BE2C (cell line): Measurements from ENCODE around the gene ACSS1.

ENCODE experiments used
- DNase-seq: peaks from one replicate; pipeline ENCODE4 v3.0.0-alpha.2; 2020
- H3K27me3 ChIP-seq: fragments of 250-450 bp; sonication (Bioruptor Pico); 2 replicates; pipeline ENCODE4 v1.5.1; 2020; ENCODE audit warnings: mild to moderate bottlenecking
- H3K36me3 ChIP-seq: fragments of 250-450 bp; sonication (Bioruptor Pico); 2 replicates; pipeline ENCODE4 v1.5.1; 2020; ENCODE audit warnings: mild to moderate bottlenecking
- H3K4me1 ChIP-seq: fragments of 250-450 bp; sonication (Bioruptor Pico); 2 replicates; pipeline ENCODE4 v1.5.1; 2020
- H3K4me3 ChIP-seq: 2 replicates; pipeline ENCODE4 v1.5.1; 2011; ENCODE audit warnings: low read depth, low read length
- H3K9me3 ChIP-seq: fragments of 250-450 bp; sonication (Bioruptor Pico); 2 replicates; pipeline ENCODE4 v1.5.1; 2020
- TF ChIP-seq, protein P1 (sequence below): IDR thresholded peaks from 2 replicates; pipeline ENCODE4 v1.5.1; 2012; ENCODE audit warnings: mild to moderate bottlenecking, low read depth, low read length

Gene ACSS1

DNA sequence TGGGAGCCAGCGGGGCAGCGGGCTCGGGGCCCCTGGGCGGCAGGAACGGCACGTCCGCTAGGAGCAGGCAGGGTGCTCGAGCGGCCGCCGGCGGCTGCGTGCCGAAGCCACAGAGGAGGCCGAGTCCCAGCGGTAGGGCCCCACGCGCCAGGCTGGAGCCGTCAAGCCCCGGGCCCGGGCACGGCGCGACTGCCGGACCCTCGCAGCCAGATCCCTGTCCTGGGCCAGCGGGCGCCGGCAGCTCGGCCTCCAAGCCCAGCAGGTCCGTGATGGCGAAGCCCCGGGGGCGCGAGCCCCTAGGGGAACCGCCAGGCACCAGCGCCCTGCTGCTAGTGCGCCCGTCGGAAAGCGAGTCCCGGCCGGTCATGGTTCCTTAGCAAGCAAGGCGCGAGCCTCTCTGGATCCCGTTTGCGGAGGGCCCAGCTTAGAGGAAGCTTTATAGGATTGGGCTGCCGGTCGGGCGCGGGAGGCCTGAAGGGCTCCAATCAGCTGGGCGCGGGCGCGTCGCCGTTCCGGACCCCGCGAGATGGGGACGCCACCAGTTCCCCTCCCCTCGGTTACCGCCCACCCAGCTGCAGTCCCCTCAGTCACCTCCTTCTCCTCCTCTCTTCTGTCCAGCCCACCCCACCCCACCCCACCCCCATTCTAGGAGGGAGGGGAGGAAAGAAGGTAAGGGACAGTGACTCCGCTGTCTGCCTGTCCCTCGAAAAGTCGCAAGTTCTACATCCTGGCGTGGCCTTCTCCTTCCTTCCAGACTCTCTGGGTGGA lies 24.0 kb upstream of the ACSS1 start, which contains the start of gene VSX1:
Gene VSX1, minus strand, starts transcription at position 412 of the 768 bp plus-strand sequence. Its CDS starts 45 bp downstream, at position 367.
- Histone ChIP-seq H3K4me3 (no peak within 1 kb of the TSS), H3K36me3 (no peaks in the 10 kb centered on the region), H3K27me3 (peaks cover 96% of the 10 kb centered on the region), H3K9me3 (no peaks in the 10 kb centered on the region), H3K4me1 (no peaks in the 10 kb centered on the region)
- no peak for DNase-seq
- TF ChIP-seq, protein P1, sequence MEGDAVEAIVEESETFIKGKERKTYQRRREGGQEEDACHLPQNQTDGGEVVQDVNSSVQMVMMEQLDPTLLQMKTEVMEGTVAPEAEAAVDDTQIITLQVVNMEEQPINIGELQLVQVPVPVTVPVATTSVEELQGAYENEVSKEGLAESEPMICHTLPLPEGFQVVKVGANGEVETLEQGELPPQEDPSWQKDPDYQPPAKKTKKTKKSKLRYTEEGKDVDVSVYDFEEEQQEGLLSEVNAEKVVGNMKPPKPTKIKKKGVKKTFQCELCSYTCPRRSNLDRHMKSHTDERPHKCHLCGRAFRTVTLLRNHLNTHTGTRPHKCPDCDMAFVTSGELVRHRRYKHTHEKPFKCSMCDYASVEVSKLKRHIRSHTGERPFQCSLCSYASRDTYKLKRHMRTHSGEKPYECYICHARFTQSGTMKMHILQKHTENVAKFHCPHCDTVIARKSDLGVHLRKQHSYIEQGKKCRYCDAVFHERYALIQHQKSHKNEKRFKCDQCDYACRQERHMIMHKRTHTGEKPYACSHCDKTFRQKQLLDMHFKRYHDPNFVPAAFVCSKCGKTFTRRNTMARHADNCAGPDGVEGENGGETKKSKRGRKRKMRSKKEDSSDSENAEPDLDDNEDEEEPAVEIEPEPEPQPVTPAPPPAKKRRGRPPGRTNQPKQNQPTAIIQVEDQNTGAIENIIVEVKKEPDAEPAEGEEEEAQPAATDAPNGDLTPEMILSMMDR = no peak

DNA sequence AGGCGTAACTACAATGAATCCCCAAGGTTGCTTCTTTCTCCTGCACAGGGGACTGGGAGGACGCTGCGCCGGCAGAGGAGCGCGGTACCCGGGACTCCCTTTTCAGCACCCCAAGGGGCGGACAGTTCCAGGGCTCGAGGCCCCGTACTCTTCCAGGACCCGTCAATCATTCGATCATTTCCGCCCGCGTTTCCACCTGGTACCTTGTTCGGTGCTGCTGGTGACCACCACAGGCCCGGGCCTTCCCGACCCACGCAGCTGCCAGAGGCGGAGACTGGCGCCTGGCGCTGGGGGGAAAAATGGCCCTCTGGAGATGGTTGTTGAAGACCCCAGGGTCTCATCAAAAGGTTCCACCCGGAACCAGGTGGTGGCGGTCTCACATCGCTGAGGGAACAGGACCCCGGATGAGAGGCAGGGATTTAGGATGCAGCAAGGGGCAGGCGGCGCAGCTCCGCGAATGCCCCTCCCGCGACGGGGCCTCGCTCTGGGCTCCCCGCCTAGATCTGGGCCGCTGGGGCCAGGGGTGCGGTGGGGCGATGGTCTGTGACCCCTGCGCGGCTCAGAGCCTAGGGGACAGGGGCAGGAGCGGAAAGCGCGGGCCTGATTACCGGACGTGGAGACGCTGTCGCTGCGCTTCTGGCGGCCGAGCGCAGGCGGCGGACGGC lies 23.3 kb upstream of the ACSS1 start:
- H3K4me1 ChIP-seq = no peaks in the 10 kb centered on the region
- H3K9me3 ChIP-seq = no peaks in the 10 kb centered on the region
- H3K4me3 ChIP-seq = no peak overlapping the region
- peaks cover 97% of the 10 kb centered on the region for H3K27me3 ChIP-seq
- DNase-seq = no peak
- H3K36me3 ChIP-seq = no peaks in the 10 kb centered on the region
- TF ChIP-seq, protein P1 = no peak

DNA sequence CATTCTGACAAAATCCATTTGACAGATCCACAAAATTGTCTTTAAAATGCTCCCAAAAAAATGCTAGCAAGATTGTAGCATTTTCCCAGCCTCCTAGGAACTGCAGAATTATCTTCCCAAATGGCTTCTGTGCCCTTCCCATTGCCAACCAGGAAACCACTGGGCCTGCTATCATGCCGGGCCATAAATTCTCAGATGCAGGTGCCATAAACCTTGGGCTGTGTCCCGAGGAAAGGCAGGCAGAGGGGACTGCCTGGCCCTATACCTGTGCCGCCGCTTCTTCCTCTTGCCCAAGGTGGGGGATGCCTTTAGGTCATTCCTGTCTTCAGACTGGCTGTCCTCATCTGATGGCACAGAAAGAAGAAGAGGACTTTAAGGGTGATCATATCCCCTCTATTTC lies 21.2 kb upstream of the ACSS1 start:
- Histone ChIP-seq H3K27me3 (peaks cover 97% of the 10 kb centered on the region), H3K36me3 (no peaks in the 10 kb centered on the region), H3K9me3 (no peaks in the 10 kb centered on the region), H3K4me1 (no peaks in the 10 kb centered on the region), H3K4me3 (no peak overlapping the region)
- no peak for DNase-seq
- TF ChIP-seq, protein P1 = no peak

DNA sequence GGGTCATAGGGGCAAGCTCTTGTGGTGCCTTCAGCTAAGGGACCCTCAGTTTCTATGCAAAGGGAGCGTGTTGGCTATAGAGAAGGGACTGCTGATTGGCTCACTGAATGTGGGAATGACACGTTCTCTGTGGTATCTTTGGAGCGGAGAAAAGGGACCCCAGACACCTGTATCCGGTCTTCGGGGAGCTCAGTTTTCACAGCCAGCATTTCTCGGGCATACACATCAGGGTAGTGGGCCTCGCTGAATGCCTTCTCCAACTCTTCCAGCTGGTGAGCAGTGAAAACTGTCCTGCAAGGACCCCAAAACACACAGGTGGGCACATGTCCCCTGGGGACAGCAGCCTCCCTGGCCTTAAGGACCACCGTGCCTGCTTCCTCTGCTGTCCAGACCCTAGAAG lies 20.7 kb upstream of the ACSS1 start:
- TF ChIP-seq, protein P1 = no peak
- H3K9me3 ChIP-seq = no peaks in the 10 kb centered on the region
- no peak overlapping the region for H3K4me3 ChIP-seq
- no peaks in the 10 kb centered on the region for H3K4me1 ChIP-seq
- peaks cover 97% of the 10 kb centered on the region for H3K27me3 ChIP-seq
- no peaks in the 10 kb centered on the region for H3K36me3 ChIP-seq
- DNase-seq = no peak

DNA sequence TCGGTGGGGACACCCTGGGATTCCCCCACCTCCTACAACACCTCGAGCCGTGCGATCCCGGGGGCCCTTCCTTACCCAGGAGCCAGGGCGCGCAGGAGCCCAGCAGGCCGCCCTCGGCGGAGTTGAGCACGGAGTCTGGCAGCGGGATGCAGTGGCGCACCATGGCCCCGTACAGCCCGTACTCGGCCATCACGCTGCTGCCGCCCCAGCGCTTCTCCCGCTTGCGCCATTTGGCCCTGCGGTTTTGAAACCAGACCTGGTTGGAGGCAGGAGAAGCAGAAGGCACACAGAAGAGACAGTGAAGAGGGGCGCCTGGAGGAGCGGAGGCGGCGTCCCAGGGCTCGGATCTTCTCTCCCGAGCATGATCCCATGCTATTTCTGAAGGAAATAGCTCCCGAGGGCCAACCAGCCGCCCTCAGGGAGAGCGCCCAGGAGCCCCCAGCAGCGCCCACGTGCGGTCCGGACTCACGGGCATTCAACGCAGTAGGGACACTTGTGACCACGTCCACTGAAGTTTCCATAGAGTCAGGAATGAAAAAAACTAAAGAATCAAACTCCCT lies 19.8 kb upstream of the ACSS1 start:
- TF ChIP-seq, protein P1 = no peak
- H3K36me3 ChIP-seq = no peaks in the 10 kb centered on the region
- H3K27me3 ChIP-seq = peaks cover 93% of the 10 kb centered on the region
- no peaks in the 10 kb centered on the region for H3K9me3 ChIP-seq
- peak overlapping the region; percentile 33 for H3K4me3 ChIP-seq
- no peak for DNase-seq
- H3K4me1 ChIP-seq = no peaks in the 10 kb centered on the region
